ENCODE results near the gene SYS1. TPM values are rescaled to one million over a fixed set of nuclear protein-coding genes. Genes with fewer than 3 reads are reported as not detected.

Gene SYS1
- total RNA-seq, 1 donor from 2014 or later, result 22.6 TPM

DNA sequence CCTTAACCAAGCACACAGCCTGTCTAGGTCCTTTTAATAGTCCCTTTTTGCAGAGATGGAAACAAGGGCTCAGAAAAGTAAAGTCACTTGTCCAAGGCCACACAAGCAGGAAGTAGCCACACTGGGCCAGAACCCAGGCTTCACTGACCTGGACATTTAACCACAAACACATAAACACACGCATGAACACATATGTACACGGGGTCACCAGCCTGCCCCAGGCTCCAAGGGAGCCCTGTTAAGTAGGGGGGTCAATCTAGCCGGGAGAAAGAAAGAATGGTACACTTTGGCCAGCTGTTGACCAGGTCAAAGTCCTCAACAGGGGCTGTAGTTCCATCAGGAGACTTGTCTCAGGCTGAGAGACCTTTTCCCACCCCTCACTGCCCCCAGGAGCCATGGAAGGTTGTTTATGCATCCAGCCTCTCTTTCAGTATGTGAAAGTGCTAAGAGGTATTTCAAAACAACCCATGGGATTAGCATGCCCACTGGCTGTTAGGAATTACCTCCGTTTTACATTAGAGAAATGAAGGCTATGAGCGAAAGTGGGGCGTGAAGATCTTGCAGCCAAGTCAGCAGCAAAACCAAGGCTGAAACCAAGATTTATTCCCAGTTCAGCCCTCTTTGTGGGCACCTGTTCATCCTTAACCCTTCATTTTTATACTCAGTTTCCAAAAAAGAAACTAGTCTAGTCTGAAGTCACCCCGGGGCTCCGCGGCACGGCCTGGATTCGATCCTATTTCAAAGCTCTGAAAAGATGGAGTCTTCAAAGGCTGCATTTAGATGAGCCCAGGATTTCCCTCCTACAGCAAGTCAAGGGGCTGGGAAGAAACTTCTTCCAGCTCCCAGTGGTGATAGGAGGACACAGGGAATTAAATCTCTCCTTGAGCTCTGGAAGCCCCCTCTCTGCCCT, 24.6 kb upstream of the SYS1 start:
- DNase-seq, result no peak
- ATAC-seq, result no peak
- intact Hi-C loops (cut with micrococcal nuclease), result no loop called here

GRCh38 chr20:45339084-45339483, 23.9 kb upstream of the SYS1 start:
- ATAC-seq, result no peak
- intact Hi-C loops (cut with micrococcal nuclease), result no loop called here
- no peak for DNase-seq

- no peak for ATAC-seq
- no peak for DNase-seq
- intact Hi-C loops (cut with micrococcal nuclease), result no loop called here
Measured at GRCh38 chr20:45339799-45340198, 23.2 kb upstream of the SYS1 start.

DNA sequence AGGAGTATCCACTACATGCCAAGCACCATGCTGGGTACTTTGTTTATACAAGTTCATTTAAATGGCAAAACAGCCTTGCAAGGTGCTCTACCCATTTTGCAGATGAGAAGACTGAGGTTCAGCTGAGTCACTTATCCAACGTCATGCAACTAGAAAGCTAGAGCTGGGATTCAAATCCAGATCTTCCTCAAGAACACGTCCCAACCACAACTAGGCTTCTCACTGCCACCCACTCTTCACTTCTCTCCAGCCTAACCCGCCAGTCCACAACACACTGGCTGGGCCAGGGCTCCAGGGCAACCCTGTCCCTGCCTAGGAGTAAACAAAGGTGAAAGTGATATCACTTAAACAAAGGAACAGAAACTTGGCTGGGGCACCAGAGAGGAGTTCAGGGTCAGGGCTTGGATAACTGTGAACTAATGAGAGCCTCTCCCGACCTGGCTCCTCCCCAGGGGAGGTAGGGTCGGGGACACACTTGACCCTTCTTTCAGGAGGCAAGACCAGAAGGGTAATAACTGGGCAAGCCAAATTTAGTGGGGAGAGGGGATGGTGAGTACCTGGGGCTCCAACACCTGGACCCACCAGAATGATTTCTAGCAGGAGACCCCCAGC, 22.6 kb upstream of the SYS1 start:
- ATAC-seq (peak; percentile 49), DNase-seq (peak; percentile 66)
- intact Hi-C loops (cut with micrococcal nuclease), result no loop called here

GRCh38 chr20:45340951-45341350, 22.0 kb upstream of the SYS1 start:
- DNase-seq (no peak), ATAC-seq (no peak)
- intact Hi-C loops (cut with micrococcal nuclease), result no loop called here

- ATAC-seq, result peak; percentile 0
- DNase-seq, result no peak
- intact Hi-C loops (cut with micrococcal nuclease), result no loop called here
Measured at GRCh38 chr20:45341579-45341938, 21.4 kb upstream of the SYS1 start.

DNA sequence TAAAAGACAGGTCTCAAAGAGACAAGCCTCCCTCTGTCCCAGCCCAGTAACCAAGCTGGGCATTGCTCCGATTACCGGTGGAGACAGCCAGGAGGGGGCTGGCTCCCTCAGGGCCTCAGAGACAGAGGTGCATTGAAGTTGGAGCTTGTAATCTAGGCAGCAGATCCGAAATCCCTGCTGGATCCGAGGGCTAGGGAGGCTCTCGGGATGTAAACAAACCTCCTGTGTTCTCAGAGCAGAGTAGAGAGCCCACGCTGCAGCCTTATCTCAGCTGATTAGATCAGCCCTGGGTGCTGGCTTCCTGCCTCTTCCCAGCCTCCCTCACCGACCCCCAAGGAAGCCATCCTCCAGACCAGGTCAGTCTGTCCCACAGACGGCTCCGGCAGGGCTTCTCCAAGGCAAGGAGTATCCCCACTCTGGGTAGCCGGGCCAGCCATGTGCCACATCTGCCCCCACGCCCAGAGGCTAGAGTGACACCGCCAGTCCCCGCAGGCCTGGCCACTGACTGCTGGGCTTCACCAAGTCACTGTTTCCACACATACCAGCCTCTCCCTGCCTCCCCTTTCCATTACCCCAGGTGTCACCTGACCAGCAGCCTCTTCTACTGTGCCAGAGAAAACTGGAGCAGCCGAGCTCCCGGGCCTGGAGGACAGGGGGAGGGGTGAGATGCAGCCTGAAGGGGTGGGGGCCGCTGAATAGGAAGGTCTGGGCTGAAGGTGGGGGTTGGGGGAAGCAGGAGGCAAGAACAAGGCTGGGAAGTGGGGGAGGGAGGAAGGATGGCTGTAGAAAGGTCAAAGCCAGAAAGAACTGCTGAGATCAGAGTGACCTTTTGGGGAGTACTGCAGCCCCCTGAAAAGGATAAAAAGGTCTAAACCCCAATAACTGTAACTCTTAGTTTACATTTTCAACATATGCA, 20.8 kb upstream of the SYS1 start:
- DNase-seq, result peak; percentile 82
- intact Hi-C loops (cut with micrococcal nuclease), result no loop called here
- peak; percentile 79 for ATAC-seq

DNA sequence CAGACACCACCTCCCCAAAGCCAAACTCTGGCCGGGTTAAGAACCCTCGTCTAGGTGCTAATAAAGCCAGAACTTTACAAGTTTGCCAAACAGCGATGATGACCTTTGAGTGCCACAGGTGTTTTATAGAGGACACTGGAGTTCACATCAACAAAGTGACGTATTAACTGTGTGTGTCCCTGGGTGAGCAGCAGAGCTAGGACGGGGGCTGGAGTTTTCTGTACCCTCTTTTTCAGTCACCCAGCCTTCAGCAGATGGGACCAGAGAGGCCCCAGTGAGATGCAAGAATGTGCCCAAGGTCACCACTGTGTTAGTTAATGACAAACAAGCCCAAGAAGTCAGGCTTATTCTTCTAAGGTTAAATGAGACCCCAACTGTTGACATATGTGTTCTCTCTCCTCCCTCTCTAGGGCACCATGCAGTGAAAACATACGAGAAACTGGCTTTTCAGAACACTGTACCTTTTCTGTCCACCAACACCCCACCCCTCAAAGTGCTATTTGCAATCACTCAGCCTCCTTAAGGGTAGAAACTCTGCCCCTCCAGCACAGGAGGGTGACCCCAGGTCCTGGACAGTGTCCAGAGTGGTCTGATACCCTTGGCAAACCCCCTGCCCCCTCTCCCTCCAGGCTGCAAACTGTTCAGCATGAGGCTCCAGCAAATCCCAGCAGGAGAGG, 20.0 kb upstream of the SYS1 start:
- intact Hi-C loops (cut with micrococcal nuclease), result no loop called here
- ATAC-seq (peak; percentile 1), DNase-seq (no peak)

DNA sequence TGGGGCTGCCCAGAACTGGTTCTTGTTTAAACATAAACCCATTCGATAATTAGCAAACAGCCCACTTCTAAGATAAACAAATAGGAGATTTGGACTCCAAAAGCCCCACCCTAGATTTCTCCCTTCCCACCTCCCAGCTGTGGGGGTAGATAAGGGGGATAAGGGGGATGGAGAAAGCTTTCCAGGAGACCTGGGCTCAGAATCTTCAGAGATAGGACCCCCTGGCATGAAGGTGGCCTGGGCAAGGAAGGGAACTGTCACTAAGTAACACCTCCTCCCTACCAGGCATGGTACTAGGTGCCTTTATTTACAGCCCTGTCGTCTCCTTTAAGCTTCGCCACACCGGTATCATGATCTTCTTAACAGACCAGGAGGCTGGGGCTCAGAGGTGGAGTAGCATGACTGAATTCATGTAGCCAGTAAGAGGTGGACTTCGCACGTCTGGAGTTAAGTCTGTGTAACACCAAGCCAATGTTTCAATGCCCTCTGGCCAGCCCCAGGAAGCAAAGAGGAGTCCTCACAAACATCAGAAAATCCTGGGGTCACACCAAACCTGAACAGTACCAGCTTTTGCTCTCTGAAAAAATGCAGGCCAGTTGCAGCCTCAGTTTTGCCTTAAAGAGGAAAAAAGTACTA, 19.3 kb upstream of the SYS1 start:
- intact Hi-C loops (cut with micrococcal nuclease), result no loop called here
- DNase-seq (no peak), ATAC-seq (no peak)

DNA sequence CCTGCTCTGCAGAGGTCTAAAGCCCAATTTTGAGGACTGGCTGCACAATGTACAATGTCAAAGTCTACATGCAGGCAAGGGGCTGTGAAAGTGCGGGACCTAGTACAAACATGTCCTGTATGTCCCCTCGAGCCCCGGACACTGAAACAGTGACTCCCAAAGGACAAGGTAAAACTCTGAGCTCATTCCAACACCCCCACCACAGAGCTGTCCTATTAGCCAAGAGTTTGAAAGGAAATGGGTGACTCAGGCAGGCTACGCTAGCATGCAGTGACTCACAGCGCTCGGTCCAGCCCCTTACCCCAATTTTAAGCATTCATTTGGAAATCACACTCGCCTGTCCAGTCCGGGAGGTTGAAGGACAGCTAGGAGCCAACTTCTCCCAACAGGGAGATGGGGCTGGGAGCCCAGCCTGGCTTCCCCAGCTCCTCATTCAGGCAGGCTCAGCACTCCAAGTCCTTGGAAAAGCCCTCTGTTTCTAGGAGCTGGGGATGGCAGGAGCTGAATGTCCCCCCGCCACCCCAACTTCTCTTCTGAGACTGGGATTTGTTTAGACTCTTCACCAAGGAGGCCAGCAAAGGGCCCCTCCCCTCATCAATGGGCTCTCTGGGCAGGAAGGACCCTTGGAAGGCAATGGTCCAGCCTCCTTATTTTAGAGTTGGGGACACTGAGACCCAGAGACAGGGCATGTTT, 18.6 kb upstream of the SYS1 start:
- ATAC-seq (peak; percentile 0), DNase-seq (no peak)
- intact Hi-C loops (cut with micrococcal nuclease), result no loop called here

GRCh38 chr20:45345104-45345936, 17.6 kb upstream of the SYS1 start:
- DNase-seq (peak; percentile 50), ATAC-seq (peak; percentile 1)
- intact Hi-C loops (cut with micrococcal nuclease), result no loop called here

GRCh38 chr20:45346291-45346718, 16.7 kb upstream of the SYS1 start:
- DNase-seq (no peak), ATAC-seq (no peak)
- intact Hi-C loops (cut with micrococcal nuclease), result no loop called here

- DNase-seq (no peak), ATAC-seq (no peak)
- intact Hi-C loops (cut with micrococcal nuclease), result no loop called here
Measured at GRCh38 chr20:45346851-45347250, 16.1 kb upstream of the SYS1 start.

DNA sequence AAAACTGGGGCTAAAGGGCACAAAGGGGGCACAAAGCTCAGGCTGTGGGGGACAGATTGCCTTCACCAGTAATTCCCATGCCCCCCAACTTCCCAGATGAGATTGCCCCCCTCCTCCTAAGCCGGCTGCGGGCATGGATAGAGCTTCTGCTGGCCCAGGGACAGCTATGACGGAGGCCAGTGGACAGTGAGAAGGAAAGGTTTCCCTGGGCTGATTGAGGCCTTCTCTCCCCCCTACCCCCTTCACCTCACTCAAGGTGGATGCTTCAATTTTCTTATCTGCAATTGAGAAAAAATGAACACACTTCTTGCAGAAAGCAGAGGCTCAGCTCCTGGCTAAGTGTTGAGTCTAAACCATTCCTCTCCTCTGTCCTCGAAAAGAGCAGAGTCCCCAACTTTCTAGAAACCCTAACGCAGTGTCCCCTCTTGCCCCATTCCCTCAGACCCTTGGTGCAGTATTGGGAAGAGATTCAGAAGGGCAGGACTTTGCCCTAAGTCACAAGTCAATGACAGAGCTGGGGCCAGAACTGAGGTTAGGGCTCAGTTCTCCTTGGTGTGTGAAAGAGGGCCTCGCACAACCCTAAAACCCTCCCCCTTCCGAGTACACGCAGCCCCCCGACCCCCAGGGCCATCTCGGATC, 15.5 kb upstream of the SYS1 start:
- ATAC-seq (peak; percentile 25), DNase-seq (peak; percentile 54)
- intact Hi-C loops (cut with micrococcal nuclease), result no loop called here

DNA sequence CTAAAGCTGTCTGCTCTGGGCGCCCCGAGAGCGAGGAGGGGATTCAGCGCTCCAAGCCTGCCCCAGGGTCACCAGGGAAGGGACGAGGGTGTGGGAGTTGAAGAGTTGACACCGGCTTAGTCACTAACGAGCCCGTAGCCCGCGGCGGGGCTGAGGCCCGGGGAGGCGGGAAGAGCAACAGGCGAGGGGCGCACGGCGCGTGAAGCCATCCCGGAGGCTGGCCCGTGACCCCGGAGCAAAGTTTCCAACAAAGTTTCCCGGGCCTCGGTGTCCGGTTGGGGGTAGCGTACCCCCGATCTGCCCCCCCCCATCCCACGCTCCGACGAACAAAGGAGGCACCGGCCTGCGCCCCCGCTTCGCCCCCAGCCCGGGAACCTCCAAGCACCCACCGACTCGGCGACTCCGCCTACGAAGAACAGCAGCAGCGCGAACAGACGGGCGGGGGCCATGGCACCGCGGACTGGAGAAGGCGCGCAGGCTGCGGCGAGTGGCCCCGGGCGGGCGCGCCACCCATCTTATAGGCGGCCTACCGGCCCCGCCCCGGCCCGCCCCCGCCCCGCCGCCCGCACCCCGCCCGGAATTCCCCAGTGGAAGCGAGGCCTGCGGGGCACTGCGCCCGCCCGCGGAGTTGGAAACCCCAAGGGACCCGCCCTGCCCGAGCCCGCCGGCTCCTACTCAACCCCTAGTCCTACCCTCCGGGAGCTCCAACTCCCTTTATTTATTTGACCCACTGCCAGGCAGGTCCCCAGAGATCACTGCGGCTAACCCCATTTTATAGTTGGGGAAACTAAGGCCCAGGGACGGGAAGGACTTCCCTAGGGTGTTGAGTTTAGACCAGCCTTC, 14.8 kb upstream of the SYS1 start, which contains the start of gene SDC4:
Gene SDC4, minus strand, starts transcription at position 489 of the 843 bp plus-strand sequence. Its CDS starts 40 bp downstream, at position 449.
- intact Hi-C loops (cut with micrococcal nuclease), result no loop called here
- ATAC-seq (peak; percentile 85), DNase-seq (peak; percentile 85)

DNA sequence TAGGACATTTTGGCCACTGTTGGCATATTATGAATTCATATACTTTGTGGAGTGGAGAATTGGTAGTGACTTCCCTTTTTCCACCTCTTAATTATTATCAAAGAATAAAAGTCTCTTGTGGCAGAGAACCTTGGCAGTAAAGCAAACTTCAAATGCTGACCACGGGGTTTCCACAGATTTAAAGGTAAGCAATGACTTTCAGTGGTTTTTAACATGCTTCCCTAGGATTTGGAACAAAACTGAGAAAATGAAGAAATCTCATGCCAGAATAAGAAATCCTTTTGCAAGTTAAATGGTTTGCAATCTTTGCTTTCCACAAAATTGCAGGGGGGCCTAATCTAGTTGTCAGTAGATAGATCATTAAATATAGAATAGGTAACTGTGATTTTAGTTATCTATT, 12.7 kb upstream of the SYS1 start:
- intact Hi-C loops (cut with micrococcal nuclease), result no loop called here
- DNase-seq (no peak), ATAC-seq (no peak)
